GM12872 (cell line): ENCODE data around the gene GABRP.

ENCODE experiments used
- CTCF ChIP-seq: IDR thresholded peaks from 3 replicates; pipeline ENCODE4 v1.5.1; 2011; ENCODE audit warnings: low read depth, mild to moderate bottlenecking, low read length, moderate library complexity; ENCODE audit not compliant: insufficient read depth

Gene GABRP

GRCh38 chr5:170769898-170770416 lies 13.6 kb upstream of the GABRP start:
- peak; percentile 39; the same call in 2 of the 3 replicates for TF ChIP-seq CTCF

GRCh38 chr5:170771496-170771895 lies 12.0 kb upstream of the GABRP start:
- TF ChIP-seq CTCF: no peak

GRCh38 chr5:170773024-170773985 lies 10.2 kb upstream of the GABRP start:
- no peak for TF ChIP-seq CTCF

- peak; percentile 13; the same call in 1 of the 3 replicates for TF ChIP-seq CTCF
Observed at GRCh38 chr5:170774831-170775230, 8.7 kb upstream of the GABRP start.

GRCh38 chr5:170781946-170782345 lies 1.6 kb upstream of the GABRP start:
- TF ChIP-seq CTCF: no peak

GRCh38 chr5:170782438-170782837 lies 1.1 kb upstream of the GABRP start:
- no peak for TF ChIP-seq CTCF

- no peak for TF ChIP-seq CTCF
Observed at GRCh38 chr5:170785416-170785815, 1.9 kb downstream of the GABRP start.
